Aorta (tissue), 5 donors: Measurements from ENCODE around the gene RNF112. TPM values are rescaled to one million over a fixed set of nuclear protein-coding genes. Genes with fewer than 3 reads are reported as not detected.
A peak's percentile ranks its signal among the peaks of the same experiment; 100 is the strongest.

Source experiments
- ATAC-seq: fragments of 200-7000 bp; cut with Tn5 transposase; one replicate; pipeline ENCODE4 v1.9.1; 2022; ENCODE audit warnings: moderate library complexity; ENCODE audit not compliant: low FRiP score
- DNase-seq, 2 donors: peaks; one replicate each; pipeline ENCODE4 v3.0.0-alpha.2; 2020
- H3K27ac ChIP-seq, 2 donors: one replicate each; pipeline ENCODE4 v1.5.1; 2013; ENCODE audit warnings: low read length in 2 of 2, mild to moderate bottlenecking in 2 of 2, moderate library complexity in 2 of 2, control low read depth in 1 of 2, inconsistent platforms in 1 of 2, low read depth in 1 of 2
- H3K27me3 ChIP-seq, 2 donors: one replicate each; pipeline ENCODE4 v1.6.1; 2013; ENCODE audit warnings: control low read depth in 1 of 2, low read length in 1 of 2, mild to moderate bottlenecking in 1 of 2, moderate library complexity in 1 of 2; ENCODE audit not compliant: insufficient read depth in 2 of 2, control insufficient read depth in 1 of 2
- H3K36me3 ChIP-seq, 2 donors: one replicate each; pipeline ENCODE4 v1.6.1; 2013; ENCODE audit warnings: control low read depth in 1 of 2, low read length in 1 of 2, mild to moderate bottlenecking in 1 of 2; ENCODE audit not compliant: insufficient read depth in 2 of 2, control insufficient read depth in 1 of 2
- H3K4me1 ChIP-seq, 2 donors: one replicate each; pipeline ENCODE4 v1.6.1; 2013; ENCODE audit warnings: low read length in 2 of 2, control low read depth in 1 of 2, mild to moderate bottlenecking in 1 of 2, moderate library complexity in 1 of 2; ENCODE audit not compliant: insufficient read depth in 2 of 2, control insufficient read depth in 1 of 2
- H3K4me3 ChIP-seq, 2 donors: one replicate each; pipeline ENCODE4 v1.5.1; 2013; ENCODE audit warnings: low read length in 2 of 2, control low read depth in 1 of 2, mild to moderate bottlenecking in 1 of 2
- H3K9me3 ChIP-seq: one replicate; pipeline ENCODE4 v1.6.1; 2013; ENCODE audit warnings: mild to moderate bottlenecking, low read length; ENCODE audit not compliant: control insufficient read depth
- WGBS, 2 donors: extraction: QIAGEN DNeasy Blood & Tissue Kit; methylation state at CpG; one replicate each; pipeline ENCODE4 v1.1.7; 2013; 5-methylcytosine and 5-hydroxymethylcytosine counted together
- intact Hi-C, 2 donors: fragments of 100-400 bp; cut with DNase I; formaldehyde crosslinking; loops; one replicate each; pipeline versions ENCODE4 v1.14.2 to v1.15.0; 2022
- polyA plus RNA-seq, 2 donors: library from polyadenylated mRNA; stranded (reverse); fragments of 200-250 nt; gene quantifications; one replicate each; pipeline ENCODE4 v1.2.3, GENCODE V29; 2013
- total RNA-seq, 2 donors: library from RNA; stranded (reverse); fragmentation: NEBNext Ultra II Directional; extraction: Animal tissue kit (Norgen Biotek cat#: 25700); gene quantifications; one replicate each; pipeline ENCODE4 v1.2.1, GENCODE V29; 2021
- donor health status: healthy with polysubstance abuse.
- donor health status: Bipolar disorder and iron deficiency.
- donor health status: DM: no; HTN: no; CAD: no.
- donor health status: DM: no; HTN: no; CAD: no.
- donor health status: DM: yes; HTN: yes; CAD: no.

Gene RNF112
- total and polyA plus RNA-seq, 4 donors, result 5.1 to 9.9 (median 6.5) TPM

DNA sequence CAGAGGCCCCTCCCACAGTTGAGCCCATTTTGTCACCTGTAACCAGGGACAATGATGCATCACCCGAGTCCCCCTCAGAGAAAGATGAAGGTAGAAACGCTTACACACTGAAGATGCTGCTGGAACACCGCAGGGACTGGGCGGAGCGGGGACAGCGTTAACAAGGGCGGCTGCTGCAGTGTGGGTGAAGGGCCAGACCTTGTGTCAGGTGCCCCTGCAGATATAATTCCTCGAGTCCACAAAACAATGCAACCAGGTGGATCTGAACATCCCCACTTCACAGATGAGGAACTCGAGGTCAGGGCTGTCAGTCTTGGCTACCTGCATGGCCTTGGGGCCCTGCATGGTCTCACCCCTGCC, 39.0 kb upstream of the RNF112 start:
- Histone ChIP-seq H3K36me3 (no peaks in the 10 kb centered on the region), H3K27ac (no peak overlapping the region), H3K27me3 (no peaks in the 10 kb centered on the region), H3K4me1 (no peaks in the 10 kb centered on the region), H3K9me3 (no peaks in the 10 kb centered on the region), H3K4me3 (no peak overlapping the region)
- intact Hi-C loops, result loop anchor here in 1 of 2 donors (5.0 kb wide), 1 partner anchor 35 kb away; no protein-coding TSS in a partner anchor
- ATAC-seq (no peak), DNase-seq (peak in 1 of 2 donors; percentile 56)
- WGBS, 2 donors, result 88 to 89% methylated on average over 9 of the region's 9 CpGs

DNA sequence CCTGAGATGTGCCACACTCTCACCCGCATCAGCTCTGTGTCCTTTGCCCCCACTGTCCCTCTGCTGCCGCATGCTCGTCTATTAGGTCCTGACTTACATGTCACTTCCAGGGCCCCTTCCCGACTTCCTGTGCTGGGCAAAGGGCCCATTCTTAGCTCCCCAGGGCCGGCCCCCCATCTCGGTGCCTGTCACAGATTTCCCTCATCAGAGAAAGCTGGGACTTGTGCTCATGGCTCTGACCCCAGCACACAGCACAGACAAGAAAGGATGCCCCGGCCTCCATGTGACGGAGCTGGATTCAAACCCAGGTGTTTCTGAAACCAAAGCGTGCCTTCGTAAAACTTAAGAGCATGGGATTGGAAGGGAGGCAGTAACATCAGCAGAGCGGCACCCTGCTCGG, 38.6 kb upstream of the RNF112 start:
- Histone ChIP-seq H3K4me1 (no peaks in the 10 kb centered on the region), H3K27me3 (no peaks in the 10 kb centered on the region), H3K36me3 (no peaks in the 10 kb centered on the region), H3K9me3 (no peaks in the 10 kb centered on the region), H3K27ac (no peak overlapping the region), H3K4me3 (no peak overlapping the region)
- intact Hi-C loops, result loop anchor here in 1 of 2 donors (5.0 kb wide), 1 partner anchor 35 kb away; no protein-coding TSS in a partner anchor
- ATAC-seq (no peak), DNase-seq (peak in 1 of 2 donors; percentile 55)
- WGBS, 2 donors, result 79 to 83% methylated on average over 12 of the region's 12 CpGs

DNA sequence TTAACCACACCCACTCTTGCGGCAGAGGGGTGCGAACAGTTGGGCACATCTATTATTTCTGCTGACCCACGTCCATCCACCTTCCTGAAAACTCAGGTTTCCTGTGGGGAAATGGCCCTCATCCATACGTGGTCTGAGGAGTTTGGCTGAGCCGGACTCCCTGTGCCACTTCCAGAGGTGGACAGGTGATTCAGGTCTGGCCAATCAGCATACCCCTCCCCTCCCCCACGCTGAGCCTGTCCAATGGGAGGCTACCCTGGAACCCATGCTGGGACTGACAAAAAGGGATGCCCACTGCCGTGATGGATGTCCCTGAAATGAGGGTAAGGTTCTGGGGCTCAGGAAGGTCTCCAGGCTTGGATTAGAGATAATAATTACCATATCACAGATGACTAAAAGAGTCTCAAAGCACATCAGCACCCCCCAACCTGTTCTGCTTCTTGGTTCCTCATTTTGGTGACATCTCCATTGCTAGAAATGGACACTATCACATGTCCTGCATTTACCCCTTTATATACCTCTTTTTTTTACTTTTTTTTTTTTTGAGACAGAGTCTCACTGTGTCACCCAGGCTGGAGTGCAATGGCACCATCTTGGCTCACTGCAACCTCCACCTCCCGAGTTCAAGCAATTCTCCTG, 38.0 kb upstream of the RNF112 start:
- H3K4me3 ChIP-seq, result no peak overlapping the region
- H3K27ac ChIP-seq, result no peak overlapping the region
- 82 to 83% methylated on average over 8 of the region's 8 CpGs for WGBS, 2 donors
- H3K36me3 ChIP-seq, result no peaks in the 10 kb centered on the region
- no peak for ATAC-seq
- no peaks in the 10 kb centered on the region for H3K9me3 ChIP-seq
- DNase-seq, result no peak
- no peaks in the 10 kb centered on the region for H3K27me3 ChIP-seq
- no peaks in the 10 kb centered on the region for H3K4me1 ChIP-seq
- intact Hi-C loops, result loop anchor here in 1 of 2 donors (5.0 kb wide), 1 partner anchor 34 kb away; no protein-coding TSS in a partner anchor

DNA sequence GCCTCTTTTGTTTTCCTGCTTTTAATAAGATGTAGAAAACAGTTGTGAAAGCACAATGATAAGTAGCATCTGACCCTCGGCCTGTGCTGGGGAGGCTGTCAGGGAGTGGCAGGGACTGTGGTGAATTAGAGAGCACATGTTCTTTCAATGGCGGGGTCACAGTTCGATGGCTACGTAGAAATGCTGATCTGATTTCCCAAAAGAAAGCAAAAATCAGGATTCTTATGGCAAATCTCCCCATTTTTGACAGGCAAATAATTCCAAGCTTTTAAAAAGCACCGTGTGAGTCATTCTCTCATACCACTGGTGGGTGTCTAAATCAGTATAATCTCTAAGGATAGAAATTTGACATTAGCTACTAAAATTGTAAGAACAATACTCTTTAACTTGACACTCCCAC, 36.9 kb upstream of the RNF112 start:
- H3K36me3 ChIP-seq, result no peaks in the 10 kb centered on the region
- no peaks in the 10 kb centered on the region for H3K27me3 ChIP-seq
- no peaks in the 10 kb centered on the region for H3K9me3 ChIP-seq
- intact Hi-C loops, result loop anchor here in 1 of 2 donors (5.0 kb wide), 1 partner anchor 33 kb away; no protein-coding TSS in a partner anchor
- H3K27ac ChIP-seq, result no peak overlapping the region
- DNase-seq (no peak), ATAC-seq (no peak)
- H3K4me3 ChIP-seq, result no peak overlapping the region
- H3K4me1 ChIP-seq, result no peaks in the 10 kb centered on the region
- WGBS, 2 donors, result 82 to 84% methylated on average over 5 of the region's 5 CpGs

DNA sequence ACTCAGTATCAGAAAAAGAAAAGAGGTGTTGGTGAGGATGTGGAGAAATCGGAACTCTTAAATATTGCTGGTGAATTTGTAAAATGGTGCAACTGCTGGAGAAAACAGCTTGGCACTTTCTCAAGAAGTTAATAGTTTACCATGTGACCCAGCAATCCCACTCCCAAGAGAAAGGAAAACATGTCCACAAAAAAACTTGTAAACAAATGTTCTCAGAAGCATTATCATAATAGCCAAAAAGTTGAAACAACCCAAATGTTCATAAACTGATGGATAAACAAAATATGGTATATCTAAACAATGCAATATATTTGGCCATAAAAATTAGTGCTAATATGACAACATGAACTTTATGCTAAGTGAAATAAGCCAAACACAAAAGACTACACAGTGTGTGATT, 35.3 kb upstream of the RNF112 start:
- Histone ChIP-seq H3K36me3 (peaks cover 0 to 2% of the 10 kb centered on the region in 2 donors), H3K27ac (no peak overlapping the region), H3K27me3 (no peaks in the 10 kb centered on the region), H3K9me3 (no peaks in the 10 kb centered on the region), H3K4me1 (no peaks in the 10 kb centered on the region), H3K4me3 (no peak overlapping the region)
- ATAC-seq (no peak), DNase-seq (no peak)
- WGBS, 2 donors, result 99 to 100% methylated on average over 1 of the region's 1 CpG
- intact Hi-C loops, result loop anchor here in 1 of 2 donors (5.0 kb wide), 1 partner anchor 72 kb away; no protein-coding TSS in a partner anchor

DNA sequence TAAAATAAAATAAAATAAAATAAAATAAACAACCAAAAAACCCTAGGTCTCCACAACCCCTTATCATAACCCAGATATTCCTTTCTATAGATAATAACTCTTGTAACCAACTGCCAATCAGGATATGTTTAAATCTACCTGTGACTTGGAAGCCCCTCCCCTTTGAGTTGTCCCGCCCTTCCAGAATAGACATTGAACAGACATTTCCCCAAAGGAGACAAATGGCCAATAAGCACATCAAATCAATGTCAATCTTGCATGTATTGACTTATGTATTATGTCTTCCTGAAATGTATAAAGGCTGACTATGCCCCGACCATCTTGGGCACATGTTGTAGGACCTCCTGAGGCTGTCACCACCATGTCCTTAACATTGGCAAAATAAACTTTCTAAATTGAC, 34.2 kb upstream of the RNF112 start:
- H3K27ac ChIP-seq, result peak overlapping the region in 1 of 2 donors; percentile 8
- no peaks in the 10 kb centered on the region for H3K27me3 ChIP-seq
- no peak for ATAC-seq
- no peak for DNase-seq
- no peaks in the 10 kb centered on the region for H3K4me1 ChIP-seq
- intact Hi-C loops, result loop anchor here in 1 of 2 donors (5.0 kb wide), 1 partner anchor 70 kb away; no protein-coding TSS in a partner anchor
- H3K36me3 ChIP-seq, result peaks cover 0 to 5% of the 10 kb centered on the region in 2 donors
- no peaks in the 10 kb centered on the region for H3K9me3 ChIP-seq
- H3K4me3 ChIP-seq, result peak overlapping the region in 1 of 2 donors; percentile 38
- 41 to 46% methylated on average over 2 of the region's 2 CpGs for WGBS, 2 donors

DNA sequence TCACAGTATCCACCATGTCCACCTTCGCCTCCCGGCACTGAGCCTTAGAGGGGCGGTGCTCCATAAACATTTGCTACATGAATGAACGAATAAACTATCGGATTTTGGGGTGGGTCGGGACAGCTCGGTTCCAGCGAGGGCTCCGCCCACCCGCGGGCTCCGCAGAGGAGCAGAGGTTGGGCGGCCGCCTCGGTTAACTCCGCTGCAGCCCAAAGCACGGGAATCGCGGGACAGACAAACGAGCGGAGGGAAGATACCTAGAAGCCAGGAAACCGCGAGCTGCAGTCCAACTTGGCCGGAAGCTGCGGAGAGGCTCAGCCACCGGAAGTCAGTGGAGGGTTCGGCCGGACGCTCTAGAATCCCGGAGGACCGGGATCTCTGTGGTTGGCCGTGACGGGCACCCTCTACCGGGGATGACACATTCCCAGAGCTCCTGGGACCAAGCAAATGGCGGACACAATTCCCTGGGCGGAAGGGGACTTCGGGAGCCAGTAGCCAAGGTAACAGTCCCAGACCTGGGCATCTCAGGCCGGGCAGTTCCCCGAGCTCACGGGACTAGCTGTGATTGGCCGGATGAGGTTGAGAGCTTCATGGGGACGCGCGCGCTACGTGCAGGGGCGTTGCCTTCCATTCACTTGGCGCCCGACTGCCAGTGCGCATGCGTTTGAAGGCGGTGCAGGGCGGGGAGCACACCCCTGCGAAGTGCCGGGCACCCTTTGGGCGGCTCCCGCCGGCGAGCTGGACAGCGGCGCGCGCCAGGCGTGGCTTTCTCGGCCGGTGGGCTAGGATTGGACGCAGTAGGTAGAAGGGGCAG, 33.2 kb upstream of the RNF112 start:
- H3K27me3 ChIP-seq, result no peaks in the 10 kb centered on the region
- no peaks in the 10 kb centered on the region for H3K9me3 ChIP-seq
- peak; percentile 99 for DNase-seq
- intact Hi-C loops, result loop anchor here in 1 of 2 donors (5.0 kb wide), 1 partner anchor 69 kb away; no protein-coding TSS in a partner anchor
- peak overlapping the region; percentile 38 to 43 for H3K4me3 ChIP-seq
- peak overlapping the region; percentile 54 to 83 for H3K27ac ChIP-seq
- 0% methylated on average over 63 to 67 of the region's 67 CpGs for WGBS, 2 donors
- ATAC-seq, result peak; percentile 97
- H3K4me1 ChIP-seq, result peaks cover 0 to 3% of the 10 kb centered on the region in 2 donors
- peaks cover 0 to 5% of the 10 kb centered on the region in 2 donors for H3K36me3 ChIP-seq

DNA sequence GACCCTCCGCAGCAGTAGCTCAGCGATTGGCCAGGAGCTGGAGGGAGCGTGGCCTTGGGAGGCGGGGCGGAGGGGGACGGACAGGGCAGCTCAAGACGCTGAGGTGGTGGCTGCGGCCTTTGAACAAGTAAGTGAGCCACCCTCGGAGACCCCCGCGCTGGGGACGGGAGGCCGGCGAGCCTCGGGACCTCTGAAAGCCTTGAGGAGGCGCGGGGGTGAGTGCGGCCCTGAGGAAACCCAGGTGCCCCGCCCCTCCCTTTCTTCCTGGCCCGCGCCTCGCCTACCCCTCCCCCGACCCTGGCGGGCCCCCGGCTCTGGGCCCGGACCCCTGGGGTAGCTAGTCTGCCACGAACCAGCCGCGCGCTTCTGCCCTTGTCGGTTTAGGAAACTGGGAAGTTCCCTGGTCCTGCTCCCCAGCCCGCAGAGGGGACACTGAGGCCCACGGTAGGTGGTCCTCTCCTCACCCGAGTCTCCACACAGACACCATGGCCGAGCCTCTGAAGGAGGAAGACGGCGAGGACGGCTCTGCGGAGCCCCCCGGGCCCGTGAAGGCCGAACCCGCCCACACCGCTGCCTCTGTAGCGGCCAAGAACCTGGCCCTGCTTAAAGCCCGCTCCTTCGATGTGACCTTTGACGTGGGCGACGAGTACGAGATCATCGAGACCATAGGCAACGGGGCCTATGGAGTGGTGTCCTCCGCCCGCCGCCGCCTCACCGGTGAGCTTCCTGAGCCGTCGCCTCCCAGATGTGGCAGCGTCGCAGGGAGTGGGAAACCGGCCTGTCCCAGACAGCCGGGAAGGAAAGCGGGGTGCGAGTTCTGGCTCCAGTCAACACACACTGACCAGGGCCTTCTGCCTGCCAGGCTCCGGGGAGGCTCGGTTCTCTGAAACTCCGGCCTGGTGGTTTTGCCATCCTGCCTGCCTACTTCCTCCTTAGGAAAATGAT, 32.3 kb upstream of the RNF112 start, which contains the start of gene MAPK7:
TSS of gene MAPK7 (plus strand) at position 83 of the 945 bp plus-strand sequence. CDS start at position 486, 403 bp downstream.
- no peaks in the 10 kb centered on the region for H3K27me3 ChIP-seq
- DNase-seq (peak; percentile 54 to 78), ATAC-seq (peak; percentile 13)
- H3K4me1 ChIP-seq, result peaks cover 0 to 3% of the 10 kb centered on the region in 2 donors
- H3K36me3 ChIP-seq, result peaks cover 0 to 5% of the 10 kb centered on the region in 2 donors
- peak within 1 kb of the TSS; percentile 54 to 83 for H3K27ac ChIP-seq
- intact Hi-C loops, result loop anchor here in 1 of 2 donors (5.0 kb wide), 1 partner anchor 69 kb away; no protein-coding TSS in a partner anchor
- WGBS, 2 donors, result 1 to 2% methylated on average over 59 to 69 of the region's 69 CpGs
- no peaks in the 10 kb centered on the region for H3K9me3 ChIP-seq
- H3K4me3 ChIP-seq, result peak within 1 kb of the TSS; percentile 49 to 75
